BLaER1 treated with 17β-estradiol and CSF1 and Interleukin-3, amounts not matched to agents 10 nM and 100 nM (cell line): Measurements from ENCODE around the gene GHRL.
A peak's percentile ranks its signal among the peaks of the same experiment; 100 is the strongest.

Experiments used
- H3K27ac ChIP-seq, 11 experiments: shearing (Covaris generic); formaldehyde crosslinking; 2 replicates each; pipeline ENCODE4 v1.8.1; 2022
- H3K27me3 ChIP-seq, 11 experiments: shearing (Covaris generic); formaldehyde crosslinking; 2 replicates each; pipeline ENCODE4 v1.8.1; 2022
- H3K36me3 ChIP-seq, 11 experiments: shearing (Covaris generic); formaldehyde crosslinking; 2 replicates each; pipeline ENCODE4 v1.8.1; 2022
- H3K4me1 ChIP-seq, 10 experiments: shearing (Covaris generic); formaldehyde crosslinking; 2 replicates each; pipeline ENCODE4 v1.8.1; 2022
- H3K4me2 ChIP-seq, 11 experiments: shearing (Covaris generic); formaldehyde crosslinking; 2 replicates each; pipeline ENCODE4 v1.8.1; 2022
- H3K4me3 ChIP-seq, 10 experiments: shearing (Covaris generic); formaldehyde crosslinking; 2 replicates each; pipeline ENCODE4 v1.8.1; 2022
- H3K9ac ChIP-seq, 11 experiments: shearing (Covaris generic); formaldehyde crosslinking; 2 replicates each; pipeline ENCODE4 v1.8.1; 2022
- H3K9me3 ChIP-seq, 11 experiments: shearing (Covaris generic); formaldehyde crosslinking; replicated peaks in 1 of 11; 2 replicates each; pipeline ENCODE4 v1.8.1; 2022
- H4K20me1 ChIP-seq, 11 experiments: shearing (Covaris generic); formaldehyde crosslinking; 2 replicates each; pipeline ENCODE4 v1.8.1; 2022
- Cebpa-rat ChIP-seq, 11 experiments: shearing (Covaris generic); IDR thresholded peaks; 2 replicates each; pipeline ENCODE4 v1.8.1; 2022

GHRL gene

DNA sequence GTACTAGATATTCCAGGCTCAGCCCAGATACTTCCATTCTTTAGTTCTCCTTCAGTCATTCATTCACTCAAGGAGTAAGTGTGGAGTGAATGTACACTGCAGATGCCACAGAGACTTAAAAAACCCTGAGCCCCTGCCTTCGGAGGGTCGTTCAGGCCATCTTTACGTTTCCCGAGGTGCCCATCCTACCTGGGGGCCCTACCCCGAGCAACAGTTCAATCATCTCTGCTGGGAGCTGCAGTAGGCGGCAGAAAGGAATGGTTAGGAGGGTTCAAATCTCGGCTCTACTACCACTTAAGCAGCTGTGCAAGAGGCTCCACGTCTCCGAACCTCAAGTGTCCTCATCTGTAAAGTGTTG, 27.6 kb upstream of the GHRL start:
- Histone ChIP-seq H3K4me3 (peak overlapping the region; percentile 81 to 100 (median 96)), H3K36me3 (peaks cover 34 to 41% (median 40%) of the 10 kb centered on the region in 11 experiments), H3K4me1 (peaks cover 18 to 35% (median 31%) of the 10 kb centered on the region in 10 experiments), H3K27ac (peak overlapping the region; percentile 84 to 93 (median 91)), H3K9me3 (no peaks in the 10 kb centered on the region), H4K20me1 (peaks cover 6 to 48% (median 39%) of the 10 kb centered on the region in 11 experiments; a peak in 20 of 22 replicates), H3K27me3 (no peaks in the 10 kb centered on the region), H3K4me2 (peak overlapping the region; percentile 80 to 99 (median 97)), H3K9ac (peak overlapping the region; percentile 89 to 98 (median 96))
- TF ChIP-seq Cebpa-rat (IDR thresholded peaks at IDR 0.05), result no peak

DNA sequence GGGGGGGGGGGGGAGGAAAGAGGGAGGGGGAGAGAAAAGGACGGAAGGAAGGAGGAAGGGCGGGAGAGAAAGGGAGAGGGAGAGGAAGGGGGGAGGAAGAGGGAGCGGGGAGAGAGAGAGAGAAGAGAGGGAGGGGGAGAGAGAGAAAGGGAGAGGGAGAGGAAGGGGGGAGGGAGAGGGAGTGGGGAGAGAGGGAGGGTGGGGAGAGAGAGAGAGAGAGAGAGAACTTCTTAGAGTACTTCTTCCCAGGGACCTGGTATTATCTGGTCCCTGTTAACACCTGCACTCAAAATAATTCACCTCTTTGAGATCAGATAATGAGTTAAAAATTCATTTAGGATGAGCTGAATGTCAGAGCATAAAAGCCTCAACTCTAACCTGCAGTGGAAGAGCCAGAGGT, 27.1 kb upstream of the GHRL start:
- Histone ChIP-seq H4K20me1 (peaks cover 8 to 51% (median 42%) of the 10 kb centered on the region in 11 experiments; a peak in 20 of 22 replicates), H3K36me3 (peaks cover 38 to 45% (median 44%) of the 10 kb centered on the region in 11 experiments), H3K9me3 (no peaks in the 10 kb centered on the region), H3K4me2 (peak overlapping the region; percentile 80 to 99 (median 97)), H3K27ac (peak overlapping the region; percentile 84 to 93 (median 91); a peak in 17 of 22 replicates), H3K4me3 (peak overlapping the region; percentile 81 to 100 (median 96)), H3K27me3 (no peaks in the 10 kb centered on the region), H3K4me1 (peaks cover 18 to 35% (median 31%) of the 10 kb centered on the region in 10 experiments), H3K9ac (peak overlapping the region; percentile 89 to 98 (median 96))
- TF ChIP-seq Cebpa-rat (IDR thresholded peaks at IDR 0.05), result no peak

GRCh38 chr3:10319251-10319650, 26.5 kb upstream of the GHRL start:
- Histone ChIP-seq H3K9ac (peak overlapping the region; percentile 12 to 69 (median 54); a peak in 18 of 22 replicates), H3K4me2 (peak overlapping the region; percentile 59 to 99 (median 79)), H3K9me3 (no peaks in the 10 kb centered on the region), H3K4me1 (peaks cover 18 to 35% (median 31%) of the 10 kb centered on the region in 10 experiments), H4K20me1 (peaks cover 9 to 56% (median 48%) of the 10 kb centered on the region in 11 experiments; a peak in 20 of 22 replicates), H3K36me3 (peaks cover 44 to 51% (median 49%) of the 10 kb centered on the region in 11 experiments), H3K27ac (no peak overlapping the region), H3K4me3 (peak overlapping the region in 9 of 10 experiments; percentile 15 to 52 (median 45); a peak in 14 of 20 replicates), H3K27me3 (no peaks in the 10 kb centered on the region)
- TF ChIP-seq Cebpa-rat (IDR thresholded peaks at IDR 0.05), result no peak

GRCh38 chr3:10317961-10318350, 25.2 kb upstream of the GHRL start:
- H3K9ac ChIP-seq, result peak overlapping the region in 3 of 11 experiments; percentile 54 to 69 (median 59); a peak in 6 of 22 replicates
- peaks cover 57 to 64% (median 62%) of the 10 kb centered on the region in 11 experiments for H3K36me3 ChIP-seq
- no peak overlapping the region for H3K27ac ChIP-seq
- H3K4me1 ChIP-seq, result peaks cover 18 to 35% (median 31%) of the 10 kb centered on the region in 10 experiments
- H3K27me3 ChIP-seq, result no peaks in the 10 kb centered on the region
- H3K4me2 ChIP-seq, result peak overlapping the region in 7 of 11 experiments; percentile 59 to 99 (median 83); a peak in 8 of 22 replicates
- H3K9me3 ChIP-seq, result no peaks in the 10 kb centered on the region
- TF ChIP-seq Cebpa-rat (IDR thresholded peaks at IDR 0.05), result no peak
- H3K4me3 ChIP-seq, result no peak overlapping the region
- peaks cover 9 to 69% (median 60%) of the 10 kb centered on the region in 11 experiments; a peak in 20 of 22 replicates for H4K20me1 ChIP-seq

DNA sequence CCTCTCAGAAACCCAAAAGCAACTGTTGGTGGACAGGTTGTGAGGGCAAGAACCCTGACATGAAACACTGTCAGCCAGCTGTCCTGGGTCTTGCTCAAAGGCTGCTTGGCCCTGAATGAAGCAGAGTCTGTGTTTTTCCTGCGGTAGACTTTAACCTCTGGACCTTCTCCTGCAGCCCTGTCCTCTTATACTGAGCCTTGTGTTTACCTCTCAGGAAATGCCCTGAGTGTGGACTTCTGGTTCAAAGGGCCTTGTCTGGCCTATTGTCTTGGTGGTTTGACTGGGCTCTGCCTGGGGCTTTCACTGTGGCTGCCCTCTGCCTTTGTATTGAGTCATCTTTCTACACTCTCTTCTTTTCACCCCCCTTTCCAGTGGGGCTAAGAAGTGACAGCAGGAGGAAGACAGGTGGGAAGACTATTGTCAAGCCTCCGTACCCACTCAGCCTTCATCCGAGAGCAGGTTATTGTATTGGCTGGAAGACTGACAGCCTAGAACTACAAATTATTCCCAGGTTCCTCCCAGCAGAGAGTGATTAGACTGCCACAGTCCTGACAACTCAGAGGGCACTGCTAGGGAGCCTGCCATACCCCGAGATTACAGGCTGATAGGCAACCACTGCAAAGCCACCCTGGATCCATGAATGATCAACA, 24.7 kb upstream of the GHRL start:
- Histone ChIP-seq H3K36me3 (peaks cover 62 to 69% (median 68%) of the 10 kb centered on the region in 11 experiments), H3K4me1 (peaks cover 18 to 35% (median 31%) of the 10 kb centered on the region in 10 experiments), H3K9ac (peak overlapping the region in 2 of 11 experiments; percentile 7 to 54; a peak in 2 of 22 replicates), H3K27ac (no peak overlapping the region), H3K4me3 (no peak overlapping the region), H3K27me3 (no peaks in the 10 kb centered on the region), H4K20me1 (peaks cover 9 to 74% (median 65%) of the 10 kb centered on the region in 11 experiments; a peak in 20 of 22 replicates), H3K9me3 (no peaks in the 10 kb centered on the region), H3K4me2 (no peak overlapping the region)
- TF ChIP-seq Cebpa-rat (IDR thresholded peaks at IDR 0.05), result no peak

- Histone ChIP-seq H3K36me3 (peaks cover 78 to 85% (median 83%) of the 10 kb centered on the region in 11 experiments), H3K4me3 (no peak overlapping the region), H3K27ac (no peak overlapping the region), H3K9me3 (no peaks in the 10 kb centered on the region), H3K4me2 (no peak overlapping the region), H3K27me3 (no peaks in the 10 kb centered on the region), H4K20me1 (peaks cover 9 to 86% (median 81%) of the 10 kb centered on the region in 11 experiments; a peak in 20 of 22 replicates), H3K4me1 (peaks cover 13 to 22% (median 19%) of the 10 kb centered on the region in 10 experiments), H3K9ac (no peak overlapping the region)
- no peak for TF ChIP-seq Cebpa-rat (IDR thresholded peaks at IDR 0.05)
Observed at GRCh38 chr3:10315771-10316344, 23.1 kb upstream of the GHRL start.

DNA sequence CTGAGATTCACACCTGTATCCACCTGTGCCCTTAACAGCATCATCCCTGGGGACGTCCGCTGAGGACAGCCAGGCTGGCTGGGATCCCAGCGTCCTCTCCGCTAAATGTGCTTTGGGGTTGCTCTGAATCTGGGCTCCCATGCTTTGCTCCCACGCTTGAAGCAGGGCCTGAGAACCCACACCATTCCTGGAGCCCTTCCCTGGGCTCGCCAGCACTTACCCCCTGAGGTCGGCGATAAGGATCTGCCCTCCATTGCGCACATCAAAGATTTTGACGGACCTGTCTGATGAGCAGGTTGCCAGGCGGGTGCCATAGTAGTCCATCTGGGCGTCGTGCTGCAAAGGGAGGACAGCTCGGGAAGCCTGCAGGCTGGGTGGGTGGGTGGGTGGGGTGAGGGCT, 22.4 kb upstream of the GHRL start:
- no peak overlapping the region for H3K4me3 ChIP-seq
- H3K9ac ChIP-seq, result no peak overlapping the region
- H3K36me3 ChIP-seq, result peaks cover 85 to 92% (median 90%) of the 10 kb centered on the region in 11 experiments
- no peaks in the 10 kb centered on the region for H3K9me3 ChIP-seq
- peaks cover 14 to 26% (median 22%) of the 10 kb centered on the region in 10 experiments for H3K4me1 ChIP-seq
- no peak overlapping the region for H3K4me2 ChIP-seq
- no peak overlapping the region for H3K27ac ChIP-seq
- peaks cover 15 to 90% (median 84%) of the 10 kb centered on the region in 11 experiments; a peak in 21 of 22 replicates for H4K20me1 ChIP-seq
- no peak for TF ChIP-seq Cebpa-rat (IDR thresholded peaks at IDR 0.05)
- no peaks in the 10 kb centered on the region for H3K27me3 ChIP-seq

- Histone ChIP-seq H3K4me1 (peaks cover 9 to 23% (median 17%) of the 10 kb centered on the region in 10 experiments), H3K36me3 (peaks cover 97 to 100% (median 98%) of the 10 kb centered on the region in 11 experiments), H3K9ac (no peak overlapping the region), H3K4me2 (no peak overlapping the region), H3K9me3 (no peaks in the 10 kb centered on the region), H3K27ac (no peak overlapping the region), H3K4me3 (no peak overlapping the region), H4K20me1 (peaks cover 7 to 79% (median 70%) of the 10 kb centered on the region in 11 experiments; a peak in 20 of 22 replicates), H3K27me3 (no peaks in the 10 kb centered on the region)
- no peak for TF ChIP-seq Cebpa-rat (IDR thresholded peaks at IDR 0.05)
Observed at GRCh38 chr3:10312861-10313260, 20.1 kb upstream of the GHRL start.

DNA sequence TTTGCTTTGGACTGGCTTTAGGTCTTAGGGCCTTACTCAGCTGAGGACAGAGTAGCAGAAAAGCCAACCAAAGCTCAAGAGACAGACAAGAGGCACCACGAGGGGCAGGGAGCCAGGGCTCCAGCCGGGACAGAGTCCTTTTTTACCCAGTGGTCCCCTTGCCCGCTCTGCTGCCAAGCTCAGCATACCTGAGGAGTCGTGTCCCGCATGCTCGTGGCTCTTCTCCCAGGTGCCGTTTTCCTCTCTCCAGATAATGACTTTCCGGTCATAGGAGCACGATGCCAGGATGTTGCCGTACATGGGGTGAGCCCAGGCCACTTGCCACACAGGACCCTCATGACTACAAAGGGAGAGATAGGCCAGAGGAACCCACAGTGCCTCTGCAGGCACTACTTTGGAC, 19.6 kb upstream of the GHRL start:
- peaks cover 6 to 77% (median 66%) of the 10 kb centered on the region in 11 experiments; a peak in 19 of 22 replicates for H4K20me1 ChIP-seq

More for the DNA sequence above, 19.6 kb upstream of the GHRL start:
- Histone ChIP-seq H3K27ac (no peak overlapping the region), H3K4me2 (no peak overlapping the region), H3K4me3 (no peak overlapping the region), H3K36me3 (peaks cover 97 to 100% (median 98%) of the 10 kb centered on the region in 11 experiments), H3K9ac (no peak overlapping the region), H3K9me3 (no peaks in the 10 kb centered on the region), H3K27me3 (no peaks in the 10 kb centered on the region), H3K4me1 (peaks cover 7 to 22% (median 17%) of the 10 kb centered on the region in 10 experiments)
- no peak for TF ChIP-seq Cebpa-rat (IDR thresholded peaks at IDR 0.05)
